PFSK-1 (cell line): ENCODE measurements around the gene BAAT.

ENCODE experiments used
- FOXP2 ChIP-seq: optimal IDR thresholded peaks from 2 replicates; pipeline ENCODE3; 2011; ENCODE audit warnings: borderline replicate concordance, control low read depth, inconsistent platforms; ENCODE audit not compliant: insufficient read depth; ENCODE audit errors: extremely low read length, extremely low read depth
- POLR2AphosphoS5 ChIP-seq: IDR thresholded peaks from 2 replicates; pipeline ENCODE4 v1.6.1; 2012; ENCODE audit warnings: low read depth, mild to moderate bottlenecking, control low read depth, low read length, moderate library complexity
- REST ChIP-seq, 2 experiments: IDR thresholded peaks; 2 replicates each; pipeline versions ENCODE4 v1.6.1 to v1.8.0; 2011 to 2012; ENCODE audit warnings: low read depth in 2 of 2, low read length in 2 of 2, control low read depth in 1 of 2, inconsistent platforms in 1 of 2, mild to moderate bottlenecking in 1 of 2, moderate library complexity in 1 of 2; ENCODE audit not compliant: insufficient read depth in 1 of 2
- SIN3A ChIP-seq: IDR thresholded peaks from 2 replicates; pipeline ENCODE4 v1.6.1; 2012; ENCODE audit warnings: mild to moderate bottlenecking, low read length, moderate library complexity, borderline replicate concordance; ENCODE audit not compliant: insufficient read depth
- TAF1 ChIP-seq: IDR thresholded peaks from 2 replicates; pipeline ENCODE4 v1.6.1; 2012; ENCODE audit warnings: low read length, control low read depth, borderline replicate concordance; ENCODE audit not compliant: insufficient read depth

BAAT gene

DNA sequence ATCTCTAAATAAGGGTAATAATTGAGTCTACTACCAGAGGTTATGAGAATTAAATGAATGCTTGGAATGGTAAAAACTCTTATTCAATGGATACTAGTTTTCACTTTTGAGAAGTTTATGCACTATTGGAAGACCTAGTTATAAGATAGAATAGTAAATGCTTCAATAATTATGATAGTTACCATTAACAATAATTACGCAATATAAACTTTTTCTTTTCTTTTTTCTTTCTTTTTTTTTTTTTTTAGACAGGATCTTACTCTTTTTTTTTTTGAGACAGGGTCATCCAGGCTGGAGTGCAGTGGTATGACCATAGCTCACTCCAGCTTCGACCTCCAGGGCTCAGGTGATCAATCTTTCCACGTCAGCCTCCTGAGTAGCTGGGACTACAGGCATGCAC, 44.1 kb upstream of the BAAT start:
- TF ChIP-seq FOXP2 (no peak), SIN3A (no peak), POLR2AphosphoS5 (no peak), REST (IDR thresholded peaks at IDR 0.05; ENCODE audit: insufficient read depth in 1 of 2, low read depth in 2 of 2, low read length in 2 of 2) (no peak), TAF1 (no peak)

GRCh38 chr9:101427957-101428655, 43.3 kb upstream of the BAAT start:
- no peak for TF ChIP-seq FOXP2

DNA sequence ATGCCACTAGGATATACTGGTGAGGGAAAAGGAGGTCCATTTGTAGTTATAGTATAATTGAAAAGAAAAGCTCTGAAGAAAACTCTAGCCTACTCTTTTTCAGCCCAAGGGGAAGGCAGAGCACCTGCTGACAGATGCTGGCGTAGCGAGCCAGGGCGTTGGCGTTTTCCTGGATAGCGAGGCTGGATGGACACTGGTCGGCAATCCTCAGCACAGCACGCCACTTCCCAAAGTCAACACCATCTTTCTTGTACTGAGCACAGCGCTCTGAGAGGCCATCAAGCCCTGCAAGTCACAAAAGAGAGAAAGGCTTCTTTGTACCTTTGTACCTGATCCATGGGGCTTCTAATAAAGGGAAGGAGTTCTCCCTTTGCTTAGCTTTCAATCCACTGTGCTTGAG, 42.6 kb upstream of the BAAT start:
- TF ChIP-seq SIN3A: no peak
- no peak for TF ChIP-seq POLR2AphosphoS5
- no peak for TF ChIP-seq FOXP2
- TF ChIP-seq TAF1: no peak
- no peak for TF ChIP-seq REST (IDR thresholded peaks at IDR 0.05; ENCODE audit: insufficient read depth in 1 of 2, low read depth in 2 of 2, low read length in 2 of 2)

- no peak for TF ChIP-seq SIN3A
- no peak for TF ChIP-seq REST (IDR thresholded peaks at IDR 0.05; ENCODE audit: insufficient read depth in 1 of 2, low read depth in 2 of 2, low read length in 2 of 2)
- TF ChIP-seq TAF1: no peak
- no peak for TF ChIP-seq POLR2AphosphoS5
- no peak for TF ChIP-seq FOXP2
Observed at GRCh38 chr9:101421653-101422065, 36.9 kb upstream of the BAAT start.

- TF ChIP-seq REST (IDR thresholded peaks at IDR 0.05; ENCODE audit: insufficient read depth in 1 of 2, low read depth in 2 of 2, low read length in 2 of 2) (no peak), FOXP2 (no peak), POLR2AphosphoS5 (no peak), TAF1 (no peak), SIN3A (no peak)
Observed at GRCh38 chr9:101419863-101420262, 35.1 kb upstream of the BAAT start.
